Stimulated activated effector memory CD8-positive, alpha-beta T cell treated with anti-CD3 and anti-CD28 coated beads, Interleukin-12 subunit alpha, Interleukin-12 subunit beta, amount 100 ng/mL, for 72 hours (primary cell): Measurements from ENCODE around the gene FBXO7.

Source experiments
- ATAC-seq: fragments of 150-1000 bp; cut with Tn5 transposase; 2 replicates; pipeline ENCODE4 v1.10.0; 2021
- DNase-seq, 2 donors: peaks; one replicate each; pipeline ENCODE4 v3.0.0; 2021 to 2022; ENCODE audit warnings: low spot score in 2 of 2
- H3K27ac Mint-ChIP-seq: one replicate; pipeline ENCODE4 v1.8.0; 2022; ENCODE audit warnings: mild to moderate bottlenecking, mixed read lengths
- H3K36me3 Mint-ChIP-seq: one replicate; pipeline ENCODE4 v1.8.0; 2022; ENCODE audit warnings: mild to moderate bottlenecking, mixed read lengths
- H3K4me1 Mint-ChIP-seq: one replicate; pipeline ENCODE4 v1.8.0; 2022; ENCODE audit warnings: mixed read lengths
- H3K4me3 Mint-ChIP-seq: one replicate; pipeline ENCODE4 v1.8.0; 2022; ENCODE audit warnings: mild to moderate bottlenecking, mixed read lengths
- H3K9me3 Mint-ChIP-seq: one replicate; pipeline ENCODE4 v1.8.0; 2022; ENCODE audit warnings: mixed read lengths

The FBXO7 gene

DNA sequence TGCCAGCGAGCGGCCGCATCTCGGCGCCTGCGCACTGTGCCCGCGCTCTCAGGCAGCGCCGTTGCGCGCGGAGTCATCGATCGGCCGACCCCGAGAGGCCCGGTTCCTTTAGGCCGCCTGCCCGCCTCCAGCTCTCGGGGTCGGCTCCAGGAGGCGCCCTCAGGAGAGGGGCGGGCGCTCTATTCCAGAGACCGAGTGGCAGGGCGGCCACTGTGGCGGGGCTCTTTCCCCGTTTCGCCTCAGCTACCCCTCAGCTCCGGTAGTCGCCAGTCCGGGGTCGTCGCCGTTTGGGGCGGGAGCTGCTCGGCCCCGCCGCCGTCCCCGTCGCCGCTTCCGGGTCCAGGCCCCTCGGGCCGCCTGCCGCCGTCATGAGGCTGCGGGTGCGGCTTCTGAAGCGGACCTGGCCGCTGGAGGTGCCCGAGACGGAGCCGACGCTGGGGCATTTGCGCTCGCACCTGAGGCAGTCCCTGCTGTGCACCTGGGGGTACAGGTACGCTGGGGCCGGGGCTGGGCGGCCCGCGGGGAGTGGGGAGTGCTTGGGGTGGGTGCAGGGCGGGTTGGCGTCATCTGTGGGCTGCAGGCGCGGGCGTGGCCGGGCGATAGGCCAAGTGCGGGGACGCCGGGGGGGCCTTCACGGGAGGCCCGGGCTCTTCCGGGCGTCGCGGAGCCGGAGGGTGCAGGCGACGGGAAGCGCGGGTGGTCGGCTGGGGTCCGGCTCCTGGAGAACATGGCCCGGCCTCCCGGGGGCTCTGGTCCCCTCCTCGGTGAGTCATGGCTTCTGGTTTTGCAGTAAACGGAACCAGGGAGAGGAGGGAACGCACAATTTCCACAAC lies at the start of gene FBXO7:
Gene FBXO7 (plus strand): TSS at position 177 of the 833 bp plus-strand sequence. CDS start 192 bp downstream, at position 369.
- peak within 1 kb of the TSS; percentile 94 for H3K27ac Mint-ChIP-seq
- H3K4me3 Mint-ChIP-seq: no peak within 1 kb of the TSS
- no peaks in the 10 kb centered on the region for H3K9me3 Mint-ChIP-seq
- ATAC-seq (peak; percentile 90), DNase-seq (peak; percentile 82 to 92)
- peaks cover 20% of the 10 kb centered on the region for H3K4me1 Mint-ChIP-seq
- H3K36me3 Mint-ChIP-seq: peaks cover 20% of the 10 kb centered on the region

DNA sequence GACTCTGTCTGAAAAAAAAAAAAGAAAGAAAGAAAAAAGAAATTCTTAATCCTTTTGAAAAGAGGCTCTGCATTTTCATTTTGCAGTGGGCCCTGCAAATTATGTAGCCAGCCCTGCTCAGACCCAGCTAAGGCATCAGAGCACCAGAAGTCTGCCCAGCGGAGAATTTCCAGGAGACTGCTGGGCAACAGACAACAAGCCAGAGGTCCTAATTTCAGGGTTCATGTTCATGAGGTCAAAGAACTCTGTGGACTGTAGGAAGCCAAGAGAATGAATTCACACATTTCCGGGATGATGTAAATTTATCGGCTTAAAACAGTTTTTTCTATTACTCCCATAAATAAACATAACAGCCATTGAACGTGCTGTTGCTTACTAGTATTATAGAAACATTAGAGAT lies 47.7 kb upstream of the FBXO7 start:
- no peaks in the 10 kb centered on the region for H3K9me3 Mint-ChIP-seq
- peaks cover 5% of the 10 kb centered on the region for H3K36me3 Mint-ChIP-seq
- H3K4me3 Mint-ChIP-seq: no peak overlapping the region
- H3K4me1 Mint-ChIP-seq: no peaks in the 10 kb centered on the region
- ATAC-seq (no peak), DNase-seq (no peak)
- no peak overlapping the region for H3K27ac Mint-ChIP-seq

DNA sequence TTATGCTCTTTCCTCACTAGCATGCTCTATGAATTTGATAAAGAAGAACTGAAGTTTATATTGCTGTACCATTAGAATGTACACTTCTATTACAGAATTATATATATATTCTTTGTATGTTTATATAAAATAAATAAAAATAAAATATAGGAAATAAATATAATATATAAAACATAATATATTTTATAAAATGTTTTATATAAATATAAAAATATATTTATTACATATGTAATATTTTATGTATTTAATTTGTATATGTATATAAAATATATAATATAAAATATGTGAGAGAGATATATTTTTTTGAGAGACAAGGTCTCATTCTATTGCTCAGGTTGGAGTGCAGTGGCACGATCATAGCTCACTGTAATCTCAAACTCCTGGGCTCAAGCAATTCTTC lies 44.3 kb upstream of the FBXO7 start:
- no peak for DNase-seq
- Mint-ChIP-seq H3K9me3 (no peaks in the 10 kb centered on the region), H3K27ac (no peak overlapping the region), H3K4me3 (no peak overlapping the region), H3K4me1 (no peaks in the 10 kb centered on the region), H3K36me3 (no peaks in the 10 kb centered on the region)
- no peak for ATAC-seq

DNA sequence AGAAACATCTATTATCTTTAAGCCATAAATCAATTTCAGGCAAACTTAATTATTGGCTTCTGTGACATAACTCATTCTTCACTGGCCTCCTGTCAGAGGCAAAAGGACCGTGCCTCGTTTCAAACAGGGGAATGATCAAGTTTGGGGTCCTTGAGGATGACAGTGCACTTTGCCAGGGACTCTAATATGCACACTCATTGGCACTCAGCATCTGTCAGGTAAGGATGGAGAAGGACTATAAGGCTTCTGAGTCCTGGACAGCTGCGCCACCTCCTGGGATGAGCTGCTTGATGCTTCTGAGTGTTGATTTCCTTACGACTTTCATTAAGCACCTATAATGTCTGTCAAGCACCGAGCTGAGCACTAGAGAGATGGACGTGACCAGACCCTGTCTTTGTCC lies 30.5 kb upstream of the FBXO7 start:
- no peak for ATAC-seq
- no peaks in the 10 kb centered on the region for H3K4me1 Mint-ChIP-seq
- H3K36me3 Mint-ChIP-seq: no peaks in the 10 kb centered on the region
- no peaks in the 10 kb centered on the region for H3K9me3 Mint-ChIP-seq
- H3K27ac Mint-ChIP-seq: no peak overlapping the region
- H3K4me3 Mint-ChIP-seq: no peak overlapping the region
- no peak for DNase-seq

DNA sequence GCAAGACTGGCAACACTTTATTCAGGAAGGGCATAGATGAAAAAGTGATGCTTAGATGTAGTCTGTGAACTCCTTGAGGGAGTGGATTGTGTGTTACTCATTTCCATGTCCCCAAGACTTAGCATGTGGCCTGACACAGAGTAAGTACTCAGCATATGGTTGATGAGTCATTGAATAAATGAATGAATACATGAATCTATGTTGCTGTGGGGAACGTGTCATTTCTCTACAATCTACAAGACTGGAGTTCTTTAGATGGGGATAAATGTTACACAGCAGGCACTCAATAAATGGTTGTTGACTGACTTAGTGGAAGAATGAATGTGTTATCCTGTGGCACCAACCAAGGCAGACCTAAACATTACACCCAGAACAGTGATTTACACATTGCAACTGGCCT lies 28.3 kb upstream of the FBXO7 start:
- Mint-ChIP-seq H3K36me3 (no peaks in the 10 kb centered on the region), H3K4me3 (no peak overlapping the region), H3K27ac (no peak overlapping the region), H3K9me3 (no peaks in the 10 kb centered on the region), H3K4me1 (no peaks in the 10 kb centered on the region)
- ATAC-seq (peak; percentile 91), DNase-seq (no peak)

DNA sequence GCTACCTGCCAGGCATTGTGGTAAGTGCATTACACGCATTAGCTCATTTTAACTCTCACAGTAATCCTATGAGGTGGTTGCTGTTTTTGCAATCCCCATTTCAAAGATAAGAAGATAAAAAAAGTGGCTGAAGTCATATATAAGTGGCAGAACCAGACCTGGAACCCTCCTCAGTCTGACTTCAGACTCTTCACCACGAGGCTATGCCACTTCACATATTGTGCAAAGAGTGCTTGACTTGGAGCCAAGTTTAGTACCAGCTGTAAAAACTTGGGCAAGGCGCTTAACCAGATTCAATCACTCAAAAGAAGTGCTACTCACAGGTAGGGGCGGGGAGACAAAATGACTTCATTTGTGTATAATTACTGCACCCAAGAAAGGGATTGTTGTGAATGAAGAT lies 25.6 kb upstream of the FBXO7 start:
- Mint-ChIP-seq H3K27ac (no peak overlapping the region), H3K4me1 (no peaks in the 10 kb centered on the region), H3K9me3 (no peaks in the 10 kb centered on the region), H3K4me3 (no peak overlapping the region), H3K36me3 (no peaks in the 10 kb centered on the region)
- ATAC-seq (no peak), DNase-seq (no peak)

DNA sequence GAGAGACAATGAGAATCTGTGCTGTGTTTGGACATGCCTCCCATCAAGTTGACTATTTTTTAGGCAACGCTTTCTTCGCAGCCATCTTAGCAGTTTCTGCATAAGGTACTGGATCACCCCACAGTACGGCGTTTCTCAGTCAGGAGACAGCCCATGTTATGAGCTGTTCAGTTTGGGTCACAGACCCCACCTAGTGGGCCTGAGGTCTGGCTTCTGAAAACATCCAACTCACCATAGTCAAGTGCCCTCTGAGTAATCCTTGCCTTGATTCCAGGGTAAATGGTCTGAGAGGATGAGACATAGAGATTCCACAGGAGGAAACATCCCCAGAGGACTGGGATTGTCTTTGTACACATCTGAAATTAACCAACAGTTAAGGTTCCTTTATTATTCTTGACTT lies 17.6 kb upstream of the FBXO7 start:
- Mint-ChIP-seq H3K9me3 (no peaks in the 10 kb centered on the region), H3K36me3 (no peaks in the 10 kb centered on the region), H3K4me3 (no peak overlapping the region), H3K4me1 (no peaks in the 10 kb centered on the region), H3K27ac (no peak overlapping the region)
- no peak for DNase-seq
- ATAC-seq: no peak

DNA sequence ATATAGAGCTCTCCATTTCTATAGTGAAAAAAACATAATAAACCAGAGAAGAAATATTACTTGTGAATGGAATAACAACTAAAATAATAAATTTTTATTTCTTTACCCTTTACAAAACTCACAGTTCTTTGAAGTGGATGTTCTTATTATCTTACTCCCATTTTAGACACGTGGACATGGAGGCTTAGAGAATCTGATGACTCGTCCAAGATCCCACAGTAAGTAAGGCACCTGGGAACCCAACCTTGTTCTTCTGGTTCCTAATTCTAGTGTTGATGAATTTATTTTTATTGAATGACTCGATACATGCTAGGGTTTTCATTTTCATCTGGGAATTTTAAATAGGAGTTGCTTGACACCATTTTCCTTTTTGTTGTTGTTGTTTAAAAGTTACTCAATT lies 12.2 kb upstream of the FBXO7 start:
- Mint-ChIP-seq H3K4me3 (no peak overlapping the region), H3K9me3 (no peaks in the 10 kb centered on the region), H3K4me1 (no peaks in the 10 kb centered on the region), H3K36me3 (no peaks in the 10 kb centered on the region), H3K27ac (no peak overlapping the region)
- ATAC-seq (no peak), DNase-seq (no peak)

DNA sequence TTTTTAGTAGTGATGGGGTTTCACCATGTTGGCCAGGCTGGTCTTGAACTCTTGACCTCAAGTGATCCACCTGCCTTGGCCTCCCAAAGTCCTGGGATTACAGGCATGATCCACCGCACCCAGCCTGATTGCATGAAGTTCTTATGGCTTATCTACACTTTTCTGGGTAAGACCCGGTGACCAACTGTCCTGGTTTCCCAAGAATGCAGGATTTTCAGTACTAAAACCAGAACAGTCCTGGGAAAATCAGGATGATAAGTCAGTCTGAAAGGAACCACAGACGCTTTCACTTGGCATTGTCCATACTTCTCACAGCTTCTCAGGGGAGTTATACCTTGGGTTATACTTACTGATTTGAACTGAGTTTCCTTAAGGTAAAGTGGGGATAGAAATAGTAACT lies 8.9 kb upstream of the FBXO7 start:
- Mint-ChIP-seq H3K27ac (no peak overlapping the region), H3K36me3 (no peaks in the 10 kb centered on the region), H3K9me3 (no peaks in the 10 kb centered on the region), H3K4me3 (no peak overlapping the region), H3K4me1 (no peaks in the 10 kb centered on the region)
- ATAC-seq (no peak), DNase-seq (no peak)

DNA sequence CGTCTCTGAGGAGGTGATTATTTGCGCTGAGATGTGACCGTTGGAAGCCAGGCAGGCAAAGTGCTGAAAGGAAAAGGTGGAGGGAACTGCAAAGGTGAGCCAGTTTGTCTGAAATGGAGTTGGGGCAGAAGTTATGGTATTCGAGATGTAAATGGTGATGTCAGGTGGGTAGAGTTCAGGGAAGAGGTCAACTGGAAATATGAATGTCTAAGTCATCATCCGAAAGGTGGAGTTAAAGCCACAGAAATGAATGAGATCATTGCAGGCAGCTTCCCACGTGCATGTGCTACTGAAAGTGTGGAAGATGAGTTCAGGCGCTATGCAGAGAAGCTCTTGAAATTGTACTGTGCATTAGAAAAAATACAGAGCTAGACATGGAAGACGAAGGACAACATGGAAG lies 8.1 kb upstream of the FBXO7 start:
- Mint-ChIP-seq H3K36me3 (no peaks in the 10 kb centered on the region), H3K9me3 (no peaks in the 10 kb centered on the region), H3K4me1 (no peaks in the 10 kb centered on the region), H3K4me3 (no peak overlapping the region), H3K27ac (no peak overlapping the region)
- DNase-seq (no peak), ATAC-seq (no peak)

DNA sequence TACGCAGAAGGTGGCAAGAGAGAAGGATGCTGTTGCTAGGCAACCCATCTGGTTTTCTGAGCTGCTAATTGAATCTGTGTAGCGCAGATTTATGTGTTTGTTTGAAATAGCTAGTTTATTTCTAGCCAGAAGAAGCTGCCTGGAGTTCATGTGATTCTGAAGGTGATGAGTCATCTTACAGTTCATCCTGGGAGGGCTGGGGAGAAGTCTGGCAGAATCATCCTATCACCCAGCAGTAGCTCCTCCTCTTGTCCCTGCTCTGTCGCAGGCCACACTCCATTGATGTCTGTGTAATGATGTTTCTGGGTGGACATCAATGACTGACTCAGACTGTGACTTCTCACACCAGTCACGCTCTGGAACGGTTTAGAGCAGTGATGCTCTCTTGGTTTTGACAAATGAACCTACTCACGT lies 4.8 kb upstream of the FBXO7 start:
- Mint-ChIP-seq H3K4me1 (peaks cover 10% of the 10 kb centered on the region), H3K27ac (no peak overlapping the region), H3K9me3 (no peaks in the 10 kb centered on the region), H3K4me3 (no peak overlapping the region), H3K36me3 (no peaks in the 10 kb centered on the region)
- no peak for ATAC-seq
- no peak for DNase-seq

DNA sequence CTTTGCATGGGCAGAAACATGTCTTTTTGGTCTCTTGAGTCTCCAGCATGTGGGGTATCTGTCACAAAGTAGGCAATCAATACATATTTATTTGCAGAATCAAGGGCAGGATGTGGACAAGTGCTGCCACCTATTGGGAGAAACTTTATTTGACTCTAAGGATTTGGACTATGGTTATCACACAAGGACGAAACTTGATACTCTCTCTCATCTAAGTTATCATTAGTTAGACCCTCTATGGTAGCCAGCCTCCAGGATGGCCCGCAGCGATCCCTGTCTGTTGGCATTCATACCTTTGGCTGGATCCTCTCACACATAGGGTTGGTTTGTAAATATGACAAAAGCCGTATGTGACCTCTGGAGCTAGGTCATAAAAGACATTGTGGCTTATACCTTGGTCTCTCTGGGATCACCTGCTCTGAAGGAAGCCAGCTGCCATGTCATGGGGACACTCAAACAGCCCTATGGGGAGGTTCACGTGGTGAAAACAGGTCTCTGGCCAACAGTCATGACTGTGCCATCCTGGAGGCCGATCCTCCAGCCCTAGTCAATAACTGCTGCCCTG lies 1.1 kb upstream of the FBXO7 start:
- H3K4me3 Mint-ChIP-seq: no peak overlapping the region
- peaks cover 10% of the 10 kb centered on the region for H3K36me3 Mint-ChIP-seq
- peak; percentile 15 to 64 for DNase-seq
- peaks cover 16% of the 10 kb centered on the region for H3K4me1 Mint-ChIP-seq
- H3K27ac Mint-ChIP-seq: no peak overlapping the region
- H3K9me3 Mint-ChIP-seq: no peaks in the 10 kb centered on the region
- peak; percentile 39 for ATAC-seq

DNA sequence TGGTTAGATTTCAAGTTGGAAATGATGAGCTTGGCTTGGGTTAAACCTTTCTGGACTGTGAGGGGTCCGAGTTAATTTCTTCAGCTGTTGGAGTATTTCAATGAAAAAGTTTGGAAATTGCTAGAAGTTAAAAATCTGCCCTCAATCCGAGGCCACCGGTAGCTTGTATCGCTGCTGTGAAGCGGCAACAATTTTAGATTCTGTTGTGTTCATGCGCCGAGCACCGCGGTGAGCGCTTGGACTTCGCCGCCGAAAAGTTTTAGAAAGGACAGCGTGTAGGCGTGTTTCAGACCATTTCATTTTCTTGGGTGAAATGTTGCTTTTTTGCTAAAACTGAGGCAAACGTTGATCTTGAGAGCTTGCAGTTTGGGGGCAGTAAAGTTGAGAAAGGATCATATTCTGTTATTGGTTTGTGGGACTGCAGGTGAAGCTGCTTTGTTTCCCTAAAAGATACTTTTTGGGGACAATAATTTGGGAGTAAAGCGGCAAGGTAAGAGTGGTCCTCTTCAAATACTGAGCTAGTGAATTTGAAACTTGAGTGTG lies 928 bp downstream of the FBXO7 start:
- Mint-ChIP-seq H3K36me3 (peaks cover 27% of the 10 kb centered on the region), H3K27ac (peak overlapping the region; percentile 94), H3K4me1 (peaks cover 27% of the 10 kb centered on the region), H3K9me3 (no peaks in the 10 kb centered on the region), H3K4me3 (no peak overlapping the region)
- ATAC-seq (peak; percentile 3), DNase-seq (no peak)

DNA sequence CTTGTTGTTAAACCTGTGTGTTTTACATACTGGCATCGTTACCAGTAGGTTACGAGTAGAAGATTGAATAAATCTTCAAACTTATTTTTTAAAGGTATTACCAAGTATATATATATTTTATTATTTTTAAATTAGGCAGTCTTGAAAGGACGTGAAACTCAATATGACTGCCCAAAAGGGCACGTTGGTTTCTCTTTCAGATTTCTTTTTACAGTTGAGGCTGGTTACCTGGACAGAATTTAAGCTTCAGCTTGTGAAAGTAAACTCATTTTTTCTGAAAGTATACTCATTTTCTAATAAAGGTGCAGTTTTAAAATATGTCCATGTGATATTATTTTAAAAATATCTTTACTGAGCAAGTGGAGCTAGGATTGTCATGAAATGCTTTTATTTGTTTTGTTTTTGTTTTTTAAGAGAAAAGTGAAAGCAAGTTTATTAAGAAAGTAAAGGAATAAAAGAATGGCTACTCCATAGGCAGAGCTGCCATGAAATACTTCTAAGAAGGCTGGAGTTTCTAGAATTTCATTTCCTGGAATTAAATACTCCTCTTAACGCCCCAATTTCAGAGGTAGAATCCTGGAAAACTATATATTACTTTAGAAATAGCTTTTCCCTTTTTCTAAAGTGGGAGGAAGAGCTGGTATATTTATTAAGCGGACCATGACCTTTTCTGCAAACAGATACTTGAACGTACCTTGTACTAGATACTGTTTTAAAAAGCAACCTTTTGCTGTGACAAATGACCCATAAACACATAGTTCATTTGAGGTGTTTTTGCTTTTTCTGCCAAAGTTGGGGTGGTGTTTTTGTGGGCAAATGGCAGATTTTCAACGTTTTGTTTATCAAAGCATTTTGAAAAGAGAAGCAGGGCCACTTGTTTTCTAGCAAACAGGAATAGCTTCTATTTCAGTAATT lies 1.9 kb downstream of the FBXO7 start:
- Mint-ChIP-seq H3K4me3 (no peak overlapping the region), H3K9me3 (no peaks in the 10 kb centered on the region), H3K4me1 (peaks cover 30% of the 10 kb centered on the region), H3K36me3 (peaks cover 37% of the 10 kb centered on the region), H3K27ac (peak overlapping the region; percentile 94)
- no peak for ATAC-seq
- no peak for DNase-seq

DNA sequence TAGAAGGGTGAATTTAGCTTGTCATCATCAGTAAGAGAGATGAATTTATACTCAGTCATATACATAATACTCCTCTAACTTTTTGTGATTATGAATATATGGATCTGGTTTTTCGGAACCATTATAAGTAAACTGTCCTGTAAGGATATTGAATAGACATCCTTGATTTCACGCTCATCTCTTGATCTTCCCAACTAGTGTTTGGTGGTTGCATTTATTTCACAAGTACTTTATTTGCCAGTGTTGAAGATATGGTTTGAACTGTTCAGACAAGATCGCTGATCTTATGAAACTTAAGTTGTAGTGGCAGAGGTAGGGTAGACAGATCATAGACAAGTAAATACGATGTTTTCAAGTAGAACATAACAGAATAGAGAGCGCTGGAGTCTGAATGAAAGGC lies 3.0 kb downstream of the FBXO7 start:
- Mint-ChIP-seq H3K4me1 (peaks cover 30% of the 10 kb centered on the region), H3K36me3 (peaks cover 38% of the 10 kb centered on the region), H3K4me3 (no peak overlapping the region), H3K9me3 (no peaks in the 10 kb centered on the region), H3K27ac (no peak overlapping the region)
- ATAC-seq: no peak
- DNase-seq: no peak
